BJ (cell line): ENCODE measurements around the gene RFTN1. TPM values are rescaled to one million over a fixed set of nuclear protein-coding genes. Genes with fewer than 3 reads are reported as not detected.

Experiments
- CTCF ChIA-PET: fragments of 350-600 bp; formaldehyde crosslinking; extraction: SDS; loops from one replicate; lab custom pipeline; 2021; ENCODE audit warnings: antibody characterized with exemption, inconsistent platforms; lab: Yijun Ruan, JAX
- POLR2A ChIA-PET: fragments of 300-600 bp; sonication (Branson Sonifier 250); formaldehyde crosslinking; extraction: SDS; loops from one replicate; lab custom pipeline; 2021; ENCODE audit warnings: antibody characterized with exemption; lab: Charles Lee
- DNase-seq: peaks from one replicate; pipeline ENCODE4 v3.0.0-alpha.2; 2011; ENCODE audit warnings: low read depth
- H3K27me3 ChIP-seq: 2 replicates; pipeline ENCODE4 v1.6.0; 2011; ENCODE audit warnings: low read length; ENCODE audit not compliant: control insufficient read depth, insufficient read depth
- H3K36me3 ChIP-seq: 2 replicates; pipeline ENCODE4 v1.5.1; 2011; ENCODE audit warnings: low read length; ENCODE audit not compliant: control insufficient read depth, insufficient read depth
- H3K4me3 ChIP-seq: 2 replicates; pipeline ENCODE4 v1.5.1; 2011; ENCODE audit warnings: low read depth, mild to moderate bottlenecking, control low read depth, low read length
- polyA plus RNA-seq: library from polyadenylated mRNA; depleted of rRNA; stranded (reverse); fragments of >200 nt; gene quantifications from 2 replicates; pipeline ENCODE4 v1.2.3, GENCODE V29; 2011
- TF ChIP-seq, protein P1 (sequence below): IDR thresholded peaks from 2 replicates; pipeline ENCODE4 v1.5.1; 2011; ENCODE audit warnings: low read depth, mild to moderate bottlenecking, control low read depth, inconsistent platforms, low read length, moderate library complexity; ENCODE audit not compliant: insufficient read depth

Gene RFTN1
- polyA plus RNA-seq, 1 experiment, result 49.0 TPM

GRCh38 chr3:16515885-16516420, 2.5 kb upstream of the RFTN1 start:
- H3K4me3 ChIP-seq, result no peak overlapping the region
- H3K36me3 ChIP-seq, result no peaks in the 10 kb centered on the region
- ChIA-PET CTCF (interaction anchor here (0.6 to 4.5 kb wide), 18 partner anchors 8 to 248 kb away, joined by 3 to 59 read pairs (median 4); no protein-coding TSS in a partner anchor), POLR2A (interaction anchor here (0.6 kb wide), 1 partner anchor 134 kb away, joined by 4 read pairs; no protein-coding TSS in a partner anchor)
- peaks cover 3% of the 10 kb centered on the region for H3K27me3 ChIP-seq
- no peak for DNase-seq
- TF ChIP-seq, protein P1, sequence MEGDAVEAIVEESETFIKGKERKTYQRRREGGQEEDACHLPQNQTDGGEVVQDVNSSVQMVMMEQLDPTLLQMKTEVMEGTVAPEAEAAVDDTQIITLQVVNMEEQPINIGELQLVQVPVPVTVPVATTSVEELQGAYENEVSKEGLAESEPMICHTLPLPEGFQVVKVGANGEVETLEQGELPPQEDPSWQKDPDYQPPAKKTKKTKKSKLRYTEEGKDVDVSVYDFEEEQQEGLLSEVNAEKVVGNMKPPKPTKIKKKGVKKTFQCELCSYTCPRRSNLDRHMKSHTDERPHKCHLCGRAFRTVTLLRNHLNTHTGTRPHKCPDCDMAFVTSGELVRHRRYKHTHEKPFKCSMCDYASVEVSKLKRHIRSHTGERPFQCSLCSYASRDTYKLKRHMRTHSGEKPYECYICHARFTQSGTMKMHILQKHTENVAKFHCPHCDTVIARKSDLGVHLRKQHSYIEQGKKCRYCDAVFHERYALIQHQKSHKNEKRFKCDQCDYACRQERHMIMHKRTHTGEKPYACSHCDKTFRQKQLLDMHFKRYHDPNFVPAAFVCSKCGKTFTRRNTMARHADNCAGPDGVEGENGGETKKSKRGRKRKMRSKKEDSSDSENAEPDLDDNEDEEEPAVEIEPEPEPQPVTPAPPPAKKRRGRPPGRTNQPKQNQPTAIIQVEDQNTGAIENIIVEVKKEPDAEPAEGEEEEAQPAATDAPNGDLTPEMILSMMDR, result no peak

DNA sequence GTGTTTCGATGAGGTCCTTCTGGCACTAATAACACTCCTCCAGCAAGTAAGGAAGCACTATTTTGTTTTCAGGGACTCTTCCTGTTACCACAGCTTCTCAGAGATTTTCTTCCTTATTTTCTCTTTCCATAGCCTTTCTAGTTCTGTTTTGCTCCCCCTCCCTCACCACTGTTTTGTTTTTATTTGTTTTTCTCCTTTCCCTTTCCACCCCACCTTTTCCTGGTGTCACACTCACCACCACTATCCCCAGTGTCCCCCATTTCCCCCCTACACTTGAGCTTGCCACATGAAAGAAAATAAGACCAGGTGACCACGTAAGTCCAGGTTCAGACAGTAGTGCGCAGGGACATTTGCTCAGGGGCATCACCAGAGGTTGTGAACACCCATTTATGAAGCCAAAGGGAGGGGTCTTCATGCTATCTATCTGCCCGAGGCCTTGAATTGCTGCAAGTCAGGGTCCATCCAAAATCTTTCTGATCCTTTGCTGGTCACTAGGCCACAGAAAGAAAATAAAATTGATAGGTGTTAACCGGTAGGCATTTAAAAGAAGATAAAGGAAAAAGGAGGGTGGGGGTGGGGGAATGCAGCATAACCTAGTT, 1.4 kb upstream of the RFTN1 start:
- Histone ChIP-seq H3K36me3 (no peaks in the 10 kb centered on the region), H3K27me3 (no peaks in the 10 kb centered on the region), H3K4me3 (no peak overlapping the region)
- CTCF ChIA-PET, result interaction anchor here (0.6 to 4.5 kb wide), 6 partner anchors 11 to 233 kb away, joined by 3 to 59 read pairs (median 3); no protein-coding TSS in a partner anchor
- TF ChIP-seq, protein P1, result no peak
- POLR2A ChIA-PET, result interaction anchor here (0.6 kb wide), 1 partner anchor 224 kb away, joined by 3 read pairs; no protein-coding TSS in a partner anchor
- DNase-seq, result no peak

DNA sequence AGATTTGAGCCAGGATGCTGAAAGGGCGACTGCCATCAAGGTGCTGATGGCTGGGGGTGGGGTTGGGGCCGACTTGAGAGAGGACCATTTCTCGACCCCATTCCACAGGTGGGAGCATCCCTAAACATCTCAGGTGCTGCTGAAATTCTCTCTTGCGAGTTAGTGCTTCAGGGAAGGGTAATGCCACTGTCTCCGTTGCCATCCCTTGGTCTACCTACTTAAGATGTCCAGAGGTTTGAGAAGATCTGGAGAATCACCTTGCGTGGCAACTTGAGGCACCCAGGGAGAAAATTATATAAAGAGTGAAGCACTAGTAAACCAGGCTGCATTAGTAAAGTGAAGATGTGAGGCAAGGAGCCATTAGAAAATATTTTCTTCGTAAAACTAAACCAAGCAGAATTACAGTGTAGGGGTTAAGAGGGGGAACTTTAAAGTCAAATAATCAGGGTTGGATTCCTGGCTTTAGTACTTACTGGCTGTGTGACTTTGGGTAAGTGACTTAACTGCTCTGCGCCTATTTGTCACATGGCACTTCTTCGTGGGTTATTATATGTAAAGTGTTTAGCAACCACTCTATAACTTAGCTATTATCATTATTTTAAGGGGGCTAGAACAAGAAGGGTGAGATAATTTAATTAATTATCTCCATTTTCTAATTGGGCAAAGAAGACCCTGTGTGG, 662 bp upstream of the RFTN1 start:
- no peaks in the 10 kb centered on the region for H3K36me3 ChIP-seq
- CTCF ChIA-PET, result interaction anchor here (1.1 to 3.6 kb wide), 3 partner anchors 12 to 224 kb away, joined by 3 to 22 read pairs (median 3); no protein-coding TSS in a partner anchor
- TF ChIP-seq, protein P1, result no peak
- POLR2A ChIA-PET, result interaction anchor here (0.6 to 1.0 kb wide), 2 partner anchors 181 to 224 kb away, joined by 3 to 4 read pairs; no protein-coding TSS in a partner anchor
- H3K27me3 ChIP-seq, result no peaks in the 10 kb centered on the region
- H3K4me3 ChIP-seq, result peak overlapping the region; percentile 76
- no peak for DNase-seq

DNA sequence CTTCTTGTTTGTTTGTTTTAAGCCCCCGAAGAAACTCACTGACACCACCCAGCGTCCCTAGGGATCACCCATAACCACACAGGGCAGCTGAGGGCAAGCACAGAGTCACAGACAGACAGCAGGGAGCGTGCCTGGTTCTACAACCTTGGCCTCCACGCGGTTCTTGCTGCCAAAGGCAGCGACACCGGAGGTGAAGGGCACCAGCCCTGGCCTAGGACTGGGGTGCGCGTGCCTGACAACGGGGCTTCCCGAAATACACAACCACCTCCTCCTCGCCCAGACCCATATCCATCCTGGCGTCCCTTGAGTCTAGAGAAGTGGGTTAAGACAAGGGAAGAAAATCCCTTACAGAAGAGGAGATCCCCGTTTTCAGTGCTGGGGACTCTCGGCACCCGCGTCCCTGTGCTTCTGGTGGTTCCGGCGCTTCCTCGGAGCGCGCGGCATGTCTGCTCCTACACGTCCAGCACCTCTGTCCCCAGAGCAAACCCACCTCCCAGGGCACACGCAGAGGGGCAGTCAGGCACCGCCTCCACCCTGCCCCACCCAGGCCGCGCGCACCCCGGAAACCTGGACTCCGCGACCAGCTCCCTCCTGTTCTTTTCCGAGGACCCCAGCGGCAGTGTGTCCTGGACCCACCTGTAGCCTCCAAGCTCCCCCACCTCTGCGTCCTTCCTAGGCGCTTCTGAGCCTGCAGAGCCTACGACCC, 911 bp downstream of the RFTN1 start:
- Histone ChIP-seq H3K4me3 (peak overlapping the region; percentile 76), H3K36me3 (no peaks in the 10 kb centered on the region; the same call in 1 of the 2 replicates), H3K27me3 (no peaks in the 10 kb centered on the region)
- CTCF ChIA-PET, result interaction anchor here (0.7 to 1.7 kb wide), 10 partner anchors 8 to 224 kb away, joined by 3 to 6 read pairs (median 3); no protein-coding TSS in a partner anchor
- DNase-seq, result no peak
- TF ChIP-seq, protein P1, result no peak
- POLR2A ChIA-PET, result no interaction called here
